GM18517 (cell line): ENCODE measurements around the gene SLC22A1.
"Not testable (repeated sequence)": the region's sequence is repeated elsewhere in the genome, so short reads cannot be mapped to it uniquely, and the experiment has no call there.

ENCODE experiments used
- ATAC-seq: cut with Tn5 transposase; IDR thresholded peaks from one replicate; pipeline ENCODE4 v1.9.1; 2021; ENCODE audit warnings: mild to moderate bottlenecking, moderate library complexity; ENCODE audit not compliant: unreplicated experiment

SLC22A1 gene

DNA sequence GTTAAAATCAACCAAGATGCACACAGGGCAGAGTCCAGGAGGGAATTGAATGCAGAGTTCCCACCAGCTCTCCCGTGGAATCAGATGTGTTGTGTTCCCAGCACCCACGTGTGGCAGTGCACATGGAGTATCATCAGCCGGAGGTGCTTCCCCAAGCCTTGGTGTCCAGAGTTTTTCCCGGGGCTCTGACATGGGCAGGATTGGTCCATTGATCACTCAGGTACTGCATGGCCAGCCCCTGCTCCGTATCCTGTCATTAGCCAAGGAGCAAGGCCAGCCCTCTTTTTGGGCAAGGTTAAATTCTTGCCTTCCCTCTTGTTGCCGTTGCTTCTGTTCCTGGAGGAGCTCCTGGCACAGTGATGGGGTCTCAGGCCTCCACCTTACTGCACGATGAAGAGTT lies 28.6 kb upstream of the SLC22A1 start:
- ATAC-seq = no peak

GRCh38 chr6:160093946-160094345 lies 27.7 kb upstream of the SLC22A1 start:
- ATAC-seq = no peak

DNA sequence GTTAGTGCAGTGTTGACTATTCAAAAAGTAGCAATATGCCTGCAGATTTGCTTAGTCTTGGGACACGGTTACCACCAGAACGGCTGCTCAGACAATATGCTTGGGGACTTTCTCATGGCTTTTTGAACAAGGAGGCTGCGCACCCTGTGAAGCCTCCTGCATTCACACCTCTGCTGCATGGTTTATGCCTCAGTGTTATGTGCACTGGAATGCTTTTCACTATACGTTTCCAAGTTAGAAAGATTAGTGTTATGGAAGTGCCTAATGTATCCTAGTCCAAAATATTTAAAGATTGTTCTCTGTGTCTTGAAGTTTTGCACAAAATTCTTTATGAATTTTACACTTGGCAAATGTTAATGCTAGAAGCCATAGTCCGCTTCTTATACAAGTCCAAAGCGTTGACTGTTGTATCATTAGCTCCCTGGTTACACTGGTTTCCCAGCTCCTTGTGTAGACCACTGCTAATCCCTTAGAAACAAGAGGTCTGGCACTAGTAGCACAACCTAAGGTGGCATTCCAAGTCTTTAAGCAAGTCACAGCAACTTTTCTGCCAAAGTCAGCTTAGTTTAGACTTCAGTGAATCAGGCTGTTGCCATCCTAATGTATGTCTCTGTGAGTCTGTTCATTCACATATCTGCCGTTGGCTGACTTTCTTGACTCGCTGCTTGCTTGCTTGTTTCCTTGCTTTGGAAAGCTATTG lies 26.3 kb upstream of the SLC22A1 start:
- no peak for ATAC-seq

GRCh38 chr6:160101277-160102205 lies 20.1 kb upstream of the SLC22A1 start:
- no peak for ATAC-seq

GRCh38 chr6:160102399-160102798 lies 19.2 kb upstream of the SLC22A1 start:
- ATAC-seq = no peak

GRCh38 chr6:160102956-160103824 lies 18.4 kb upstream of the SLC22A1 start:
- no peak for ATAC-seq

DNA sequence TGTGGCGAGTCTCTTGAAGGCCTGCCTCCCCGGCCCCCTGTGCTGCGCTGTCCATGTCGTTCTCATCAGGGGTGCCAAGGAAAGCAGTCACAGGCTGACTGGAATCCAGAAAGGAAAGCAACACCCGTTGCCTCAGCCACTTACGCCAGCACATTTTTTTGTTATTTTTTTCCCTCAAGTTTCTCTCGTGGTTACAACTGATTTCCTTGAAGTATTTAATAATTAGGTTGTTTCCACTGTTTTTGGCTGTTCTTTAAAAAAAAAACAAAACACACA lies 17.9 kb upstream of the SLC22A1 start:
- ATAC-seq = no peak

- no peak for ATAC-seq
These were observed 16.6 kb upstream of the SLC22A1 start for GRCh38 chr6:160104821-160105517.

- no peak for ATAC-seq
These were observed 15.6 kb upstream of the SLC22A1 start for GRCh38 chr6:160106010-160106409.

DNA sequence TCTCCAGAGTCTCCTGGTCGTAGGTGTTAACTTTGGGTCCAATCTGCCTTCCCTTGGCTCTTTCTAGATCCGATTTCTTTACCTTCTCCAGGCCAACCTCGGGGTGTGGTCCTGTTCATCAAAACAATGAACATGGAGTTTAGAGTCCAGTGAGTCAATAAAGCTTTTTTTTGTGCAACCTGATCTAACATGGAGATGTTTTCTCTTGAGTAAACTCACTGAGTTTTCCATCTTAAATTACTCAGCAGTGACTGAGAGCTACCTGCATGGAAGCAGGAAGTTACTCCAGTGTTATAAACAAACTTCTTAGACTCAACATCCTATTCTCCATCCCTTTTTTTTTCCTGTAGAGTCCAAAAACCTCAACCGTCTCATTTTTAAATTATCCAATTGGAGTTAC lies 14.9 kb upstream of the SLC22A1 start:
- no peak for ATAC-seq

DNA sequence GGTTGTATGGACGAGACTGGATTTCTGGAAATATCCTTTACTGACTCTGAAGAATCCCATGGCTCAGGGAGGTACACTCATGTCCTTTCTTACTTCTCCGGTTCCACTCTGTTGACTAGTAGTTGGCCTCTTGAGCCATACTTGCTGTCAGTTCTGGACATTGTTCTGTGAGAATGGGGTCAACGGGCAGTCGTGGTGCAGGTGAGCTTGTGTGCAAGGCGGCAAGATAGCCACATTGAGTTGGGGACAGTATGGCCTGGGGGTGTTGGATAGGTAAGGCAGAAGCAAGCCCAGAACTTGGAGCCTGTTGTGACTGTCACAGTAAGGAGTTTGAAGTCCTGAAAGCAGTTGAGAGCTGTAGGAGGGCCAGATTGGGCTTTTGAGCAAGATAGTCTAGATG lies 13.5 kb upstream of the SLC22A1 start:
- no peak for ATAC-seq

DNA sequence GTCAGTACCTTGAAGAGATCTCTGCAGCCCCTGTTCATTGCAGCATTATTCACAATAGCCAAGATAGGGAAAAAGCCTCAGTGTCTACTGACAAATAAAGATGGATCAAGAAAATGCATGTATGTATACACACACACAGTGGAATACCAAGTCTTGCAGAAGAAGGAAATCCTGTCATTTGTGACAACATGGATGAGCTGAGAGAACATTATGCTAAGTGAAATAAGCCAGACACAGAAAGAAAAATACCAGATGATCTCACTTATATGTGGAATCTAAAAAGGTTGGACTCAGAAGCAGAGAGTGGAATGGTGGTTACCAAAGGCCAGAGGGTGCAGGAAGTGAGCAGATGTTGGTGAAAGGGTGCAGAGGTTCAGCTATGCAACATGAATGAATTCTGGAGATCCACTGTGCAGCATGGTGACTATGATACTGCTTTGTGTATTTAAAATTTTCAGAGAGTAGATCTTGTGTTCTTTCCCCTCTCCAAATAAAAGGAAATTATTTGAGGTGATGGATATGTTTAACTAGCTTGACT lies 11.0 kb upstream of the SLC22A1 start:
- no peak for ATAC-seq

DNA sequence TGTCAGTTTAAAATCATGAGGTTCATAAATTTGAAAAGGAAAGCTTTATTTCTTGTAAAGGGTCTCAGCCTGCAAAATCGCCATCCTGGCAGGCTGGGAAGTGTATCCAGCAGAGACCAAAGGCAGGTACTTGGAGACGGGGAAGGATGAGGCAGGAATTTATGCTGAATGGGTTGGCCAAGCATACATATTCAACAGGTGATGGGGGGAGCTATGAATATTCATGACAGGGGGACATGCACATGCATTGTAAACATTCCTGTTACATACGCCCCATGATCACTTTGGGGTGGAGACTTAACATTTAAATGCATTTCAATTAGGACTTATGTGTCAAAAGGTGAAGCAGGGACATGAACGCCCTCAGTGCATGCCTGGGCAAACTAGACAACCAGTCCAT lies 9.8 kb upstream of the SLC22A1 start:
- ATAC-seq = no peak

DNA sequence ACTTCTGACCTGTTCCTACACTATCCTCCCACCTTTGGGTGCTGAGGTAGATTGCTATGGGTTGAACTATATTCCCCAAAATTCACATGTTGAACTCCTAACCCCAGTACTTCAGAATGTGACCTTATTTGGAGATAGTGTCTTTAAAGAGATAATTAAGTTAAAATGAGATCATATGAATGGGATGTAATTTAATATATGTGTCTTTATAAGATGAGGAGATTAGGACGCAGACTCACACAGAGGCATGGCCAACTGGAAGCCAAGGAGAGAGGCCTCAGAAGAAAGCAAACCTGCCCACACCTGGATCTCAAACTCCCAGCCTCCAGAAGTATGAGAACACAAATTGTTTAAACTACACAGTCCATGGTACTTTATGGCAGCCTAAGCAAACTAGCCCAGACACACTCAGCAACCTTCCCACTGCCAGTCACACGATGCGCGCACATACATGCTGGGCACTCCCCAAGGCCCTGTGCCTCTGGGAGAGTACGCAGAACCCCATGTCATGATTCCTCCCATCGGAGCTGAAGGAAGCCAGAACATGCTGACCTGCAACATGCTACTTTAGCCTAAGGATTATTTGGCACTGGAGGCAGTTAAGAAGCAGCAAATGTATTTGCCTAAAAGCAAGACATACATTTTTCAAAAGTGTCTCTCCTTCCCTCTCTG lies 8.9 kb upstream of the SLC22A1 start:
- no peak for ATAC-seq

GRCh38 chr6:160114536-160114935 lies 7.1 kb upstream of the SLC22A1 start:
- ATAC-seq = not testable (repeated sequence)

DNA sequence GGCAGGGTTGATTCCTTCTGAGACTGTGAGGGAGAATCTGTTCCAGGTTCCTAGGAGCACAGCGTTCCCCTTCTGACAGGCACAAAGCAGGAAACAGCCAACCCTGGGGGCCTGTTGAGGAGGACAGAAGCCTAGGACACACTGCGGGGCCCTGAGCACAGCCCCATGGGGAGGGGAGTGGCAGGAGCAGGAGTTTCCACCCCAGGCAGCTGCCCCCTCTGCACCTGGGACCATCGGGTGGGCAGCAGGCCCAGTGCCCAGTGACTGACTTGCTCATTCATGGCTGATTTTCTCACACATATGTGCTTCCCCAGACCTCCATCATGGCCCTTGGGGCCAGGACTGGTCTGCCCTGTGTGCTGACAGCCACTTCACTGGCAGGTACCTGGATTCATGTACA lies 6.2 kb upstream of the SLC22A1 start:
- ATAC-seq = no peak

DNA sequence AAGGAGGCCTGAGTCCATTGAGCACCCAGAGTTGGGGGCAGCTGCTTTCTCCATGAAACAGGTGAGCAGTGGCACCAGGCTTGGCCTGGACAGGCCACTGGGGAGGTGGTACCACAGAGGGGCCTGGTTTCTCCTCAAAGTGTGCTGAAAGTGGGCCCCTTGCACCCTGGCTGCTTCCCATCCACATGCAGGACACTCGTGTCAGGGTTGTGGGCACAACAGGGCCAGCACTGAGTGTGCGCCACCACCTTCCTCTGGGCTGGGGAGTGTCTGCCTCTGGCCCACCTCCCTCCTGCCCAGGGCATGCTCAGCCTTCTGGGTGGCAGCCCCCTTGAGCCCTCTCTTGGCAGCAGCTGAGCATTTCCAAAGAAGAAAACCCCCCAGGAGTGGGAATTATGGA lies 5.2 kb upstream of the SLC22A1 start:
- ATAC-seq = no peak

- ATAC-seq = no peak
These were observed 4.5 kb upstream of the SLC22A1 start for GRCh38 chr6:160117137-160117536.

DNA sequence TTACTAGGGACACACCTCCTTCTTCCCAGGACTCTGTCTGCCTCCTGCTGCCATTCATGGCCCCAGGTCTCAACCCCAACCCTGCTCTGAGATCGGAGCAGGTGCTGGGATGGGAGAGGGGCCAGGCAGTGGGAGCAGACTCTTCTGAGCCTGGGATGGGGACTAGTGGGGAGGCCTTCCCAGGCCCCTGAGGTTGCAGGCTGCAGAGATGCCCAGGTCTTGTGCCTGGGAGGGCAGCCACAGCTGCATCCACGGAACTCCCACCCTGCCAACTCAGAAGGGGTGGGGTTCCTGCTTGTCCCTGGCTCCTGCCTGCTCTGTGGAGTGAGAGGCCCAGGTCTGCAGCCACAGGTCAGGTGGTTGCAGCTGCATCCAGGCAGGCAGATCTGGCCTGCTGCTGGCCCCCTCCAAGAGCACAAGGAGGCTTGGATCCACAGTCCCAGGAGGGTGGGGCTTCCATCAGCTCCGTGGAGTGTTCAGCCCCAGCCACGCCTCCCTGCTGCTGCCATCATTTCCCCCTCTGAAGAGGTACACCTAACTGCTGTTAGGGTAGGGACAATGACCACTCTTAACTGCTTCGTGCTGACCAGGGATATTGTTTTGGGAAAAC lies 2.9 kb upstream of the SLC22A1 start:
- ATAC-seq = no peak

GRCh38 chr6:160120087-160120486 lies 1.5 kb upstream of the SLC22A1 start:
- ATAC-seq = no peak
